ENCODE results near the gene CPNE2.

GRCh38 chr16:57178793-57179212 lies 86.4 kb downstream of the CPNE2 start:
- TF ChIP-seq CTCF (IDR thresholded peaks at IDR 0.05) (no peak), POLR2AphosphoS5 (IDR thresholded peaks at IDR 0.05; ENCODE audit: insufficient read depth in 1 of 2, low read depth in 1 of 2) (no peak), POLR2A (IDR thresholded peaks at IDR 0.05) (no peak)

Measured in vagina (tissue), 2 donors.